ENCODE measurements around the gene SUCO. TPM values are rescaled to one million over a fixed set of nuclear protein-coding genes. Genes with fewer than 3 reads are reported as not detected.

The SUCO gene
- total and polyA plus RNA-seq, 2 donors (not counting 3 experiments of a cell fraction or from before 2014, with no cell fraction given) = 5.1 to 27.2 TPM

- Histone ChIP-seq H3K9ac (replicated peaks; ENCODE audit: extremely low read depth, insufficient read depth, low read length) (no peak overlapping the region), H3K9me1 (replicated peaks; ENCODE audit: control insufficient read depth, extremely low read depth, insufficient read depth, low read length) (no peaks in the 10 kb centered on the region), H3K4me2 (ENCODE audit: insufficient read depth, low read length) (no peak overlapping the region), H3K27me3 (ENCODE audit: control insufficient read depth in 2 of 2, insufficient read depth in 2 of 2, low read length in 2 of 2) (no peaks in the 10 kb centered on the region), H3K27ac (ENCODE audit: insufficient read depth, low read depth, low read length) (no peak overlapping the region), H3K4me3 (replicated peaks in 1 of 3; ENCODE audit: insufficient read depth in 1 of 3, low read depth in 1 of 3, low read length in 3 of 3) (no peak overlapping the region), H3K9me3 (replicated peaks; ENCODE audit: control insufficient read depth, insufficient read depth, low read length) (no peaks in the 10 kb centered on the region), H2AFZ (ENCODE audit: low read depth, low read length) (no peak overlapping the region), H4K20me1 (replicated peaks; ENCODE audit: control insufficient read depth, extremely low read depth, insufficient read depth, low read length) (no peaks in the 10 kb centered on the region), H3K79me2 (ENCODE audit: control insufficient read depth, insufficient read depth, low read length) (no peaks in the 10 kb centered on the region), H3K36me3 (ENCODE audit: control insufficient read depth in 2 of 2, extremely low read depth in 1 of 2, insufficient read depth in 2 of 2, low read length in 2 of 2) (no peaks in the 10 kb centered on the region), H3K4me1 (ENCODE audit: control insufficient read depth, extremely low read depth, insufficient read depth, low read length) (no peaks in the 10 kb centered on the region)
- dilution Hi-C loops (cut with MboI; ENCODE audit: extremely low pct_ligation_motif_present, low sequenced_read_pairs) (no loop called here), intact Hi-C loops (cut with micrococcal nuclease) (no loop called here)
- no peak for FAIRE-seq
- no peak for TF ChIP-seq CTCF (IDR thresholded peaks at IDR 0.05; ENCODE audit: extremely low read depth in 1 of 2, insufficient read depth in 1 of 2, low read depth in 1 of 2, low read length in 2 of 2)
- no peak for TF ChIP-seq JUN (IDR thresholded peaks at IDR 0.05; ENCODE audit: borderline replicate concordance, insufficient read depth, insufficient read length, low read depth)
- TF ChIP-seq POLR2AphosphoS5 (IDR thresholded peaks at IDR 0.05; ENCODE audit: insufficient read depth, low read depth, low read length) = no peak
- TF ChIP-seq POLR2A (IDR thresholded peaks at IDR 0.05; ENCODE audit: low read depth, low read length) = no peak
- TF ChIP-seq GATA2 (IDR thresholded peaks at IDR 0.05; ENCODE audit: insufficient read depth, insufficient read length, low read depth, low read length) = no peak
- no peak for TF ChIP-seq EZH2 (IDR thresholded peaks at IDR 0.05; ENCODE audit: borderline replicate concordance, low read depth, low read length, severe bottlenecking)
- TF ChIP-seq MYC (IDR thresholded peaks at IDR 0.05; ENCODE audit: low read depth, low read length) = no peak
- TF ChIP-seq FOS (IDR thresholded peaks at IDR 0.05; ENCODE audit: borderline replicate concordance, insufficient read depth, low read length) = no peak
- no peak for TF ChIP-seq MAX (IDR thresholded peaks at IDR 0.05; ENCODE audit: insufficient read depth, insufficient read length)
- no TSS peak for BruUV-seq (replicated peaks)
- ChIA-PET CTCF (interaction anchor here (0.6 to 1.0 kb wide), 2 partner anchors 16 to 56 kb away, joined by 3 to 4 read pairs; no protein-coding TSS in a partner anchor), POLR2A (no interaction called here)
- DNase-seq (ENCODE audit: low read depth, low spot score) = no peak
Measured at GRCh38 chr1:172515436-172515835, 17.5 kb upstream of the SUCO start.
